Measurements from ENCODE around the gene ZSCAN31.
"Not testable (repeated sequence)": the region's sequence is repeated elsewhere in the genome, so short reads cannot be mapped to it uniquely, and the experiment has no call there.

ZSCAN31 gene

DNA sequence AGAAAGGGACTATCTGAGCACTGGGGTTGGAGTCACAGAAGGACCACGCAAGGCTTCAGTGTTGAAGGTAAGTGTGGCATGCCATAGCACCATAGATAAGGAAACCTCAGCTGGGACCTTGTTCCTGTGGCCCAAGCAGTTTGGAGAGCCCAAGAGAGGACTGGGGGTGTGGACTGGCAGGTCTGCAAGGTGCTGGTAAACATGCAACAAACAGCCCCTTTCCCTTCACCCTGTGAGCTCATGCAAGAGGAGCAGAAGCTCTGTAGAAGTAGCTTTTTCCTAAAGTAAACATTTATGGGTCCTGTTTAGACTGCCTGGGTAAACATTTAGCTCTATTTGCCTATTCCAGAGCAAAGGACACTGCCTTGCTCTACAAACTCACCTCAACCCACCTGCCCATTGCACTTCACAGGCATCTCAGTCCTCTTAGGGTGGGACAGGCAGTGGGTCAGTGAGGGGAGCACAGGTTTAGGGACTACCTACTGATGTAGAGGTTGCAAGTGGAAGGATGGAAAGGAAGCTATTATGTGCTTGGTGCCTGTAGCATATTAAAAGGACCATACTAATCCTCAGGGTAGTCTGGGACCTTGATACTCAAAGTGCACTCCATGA, 12.0 kb downstream of the ZSCAN31 start:
- DNase-seq (ENCODE audit: low read depth in 2 of 2, low spot score in 1 of 2) = no peak

GRCh38 chr6:28322661-28323060, 13.3 kb downstream of the ZSCAN31 start:
- DNase-seq (ENCODE audit: low read depth in 2 of 2, low spot score in 1 of 2) = no peak

DNA sequence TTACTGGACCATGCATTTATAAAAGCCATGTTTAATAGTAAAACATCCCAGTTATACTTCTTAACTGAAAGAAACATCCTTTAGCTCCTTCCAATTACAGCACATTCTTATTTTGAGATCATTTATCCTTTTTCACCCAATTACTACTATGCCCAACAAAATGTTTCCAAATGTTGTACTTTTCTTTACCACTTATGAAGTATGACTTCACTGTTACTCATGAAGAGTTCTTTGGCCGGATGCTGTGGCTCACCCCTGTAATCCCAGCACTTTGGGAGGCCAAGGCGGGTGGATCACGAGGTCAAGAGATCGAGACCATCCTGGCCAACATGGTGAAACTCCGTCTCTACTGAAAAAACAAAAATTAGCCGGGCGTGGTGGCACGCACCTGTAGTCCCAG, 18.1 kb downstream of the ZSCAN31 start:
- not testable (repeated sequence) for DNase-seq (ENCODE audit: low read depth in 2 of 2, low spot score in 1 of 2)

GRCh38 chr6:28315628-28316027, 20.3 kb downstream of the ZSCAN31 start:
- no peak for DNase-seq (ENCODE audit: low read depth in 2 of 2, low spot score in 1 of 2)

DNA sequence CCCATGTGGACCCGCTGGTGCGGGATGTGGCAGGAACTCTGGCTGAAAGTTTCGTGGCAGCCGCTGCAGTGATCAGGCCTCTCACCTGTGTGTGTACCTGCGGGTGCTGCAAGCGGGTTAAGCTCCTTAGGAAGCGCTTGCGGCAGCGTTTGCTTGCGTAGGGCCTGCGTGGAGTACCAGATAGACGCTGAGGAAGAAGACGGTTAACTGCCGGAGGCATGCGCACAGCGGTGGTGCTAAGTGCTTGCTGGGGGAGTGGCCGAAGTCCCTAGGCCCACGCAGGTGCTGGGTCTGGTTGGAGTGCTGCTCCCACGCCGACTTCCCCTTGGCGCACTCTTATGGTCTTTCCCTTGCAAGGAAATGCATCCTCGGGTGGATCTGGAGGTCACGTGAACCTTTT, 23.0 kb downstream of the ZSCAN31 start:
- DNase-seq (ENCODE audit: low read depth in 2 of 2, low spot score in 1 of 2) = no peak

- no peak for DNase-seq (ENCODE audit: low read depth in 2 of 2, low spot score in 1 of 2)
Measured at GRCh38 chr6:28311139-28311823, 24.7 kb downstream of the ZSCAN31 start.

DNA sequence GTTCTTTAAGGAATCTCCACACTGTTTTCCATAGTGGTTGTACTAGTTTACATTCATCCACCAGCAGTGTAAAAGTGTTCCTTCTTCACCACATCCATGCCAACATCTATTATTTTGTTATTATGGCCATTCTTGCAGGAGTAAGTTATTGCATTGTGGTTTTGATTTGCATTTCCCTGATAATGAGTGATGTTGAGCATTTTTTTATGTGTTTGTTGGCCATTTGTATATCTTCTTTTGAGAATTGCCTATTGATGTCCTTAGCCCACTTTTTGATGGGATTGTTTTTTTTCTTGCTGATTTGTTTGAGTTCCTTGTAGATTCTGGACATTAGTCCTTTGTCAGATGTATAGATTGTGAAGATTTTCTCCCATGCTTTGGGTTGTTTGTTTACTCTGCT, 29.6 kb downstream of the ZSCAN31 start:
- not testable (repeated sequence) for DNase-seq (ENCODE audit: low read depth in 2 of 2, low spot score in 1 of 2)

DNA sequence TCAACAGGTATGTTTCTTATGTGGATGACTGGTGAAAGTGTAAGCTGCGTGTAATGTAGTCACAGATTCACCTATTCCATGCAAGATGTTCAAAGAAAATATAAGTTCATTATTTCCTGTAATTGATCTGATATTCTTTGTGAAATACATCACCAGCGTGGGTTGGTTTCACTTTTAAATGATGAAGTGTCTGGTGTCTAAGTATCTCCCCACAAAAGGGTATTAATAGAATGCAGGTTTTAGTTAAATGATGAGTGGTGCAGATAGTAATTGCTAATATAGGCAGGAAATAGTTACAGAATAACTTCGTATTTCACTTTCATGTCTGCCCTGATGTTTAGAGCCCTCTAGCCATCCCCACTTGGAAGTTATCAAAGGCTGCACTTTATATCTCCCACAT, 32.4 kb downstream of the ZSCAN31 start:
- DNase-seq (ENCODE audit: low read depth in 2 of 2, low spot score in 1 of 2) = no peak

DNA sequence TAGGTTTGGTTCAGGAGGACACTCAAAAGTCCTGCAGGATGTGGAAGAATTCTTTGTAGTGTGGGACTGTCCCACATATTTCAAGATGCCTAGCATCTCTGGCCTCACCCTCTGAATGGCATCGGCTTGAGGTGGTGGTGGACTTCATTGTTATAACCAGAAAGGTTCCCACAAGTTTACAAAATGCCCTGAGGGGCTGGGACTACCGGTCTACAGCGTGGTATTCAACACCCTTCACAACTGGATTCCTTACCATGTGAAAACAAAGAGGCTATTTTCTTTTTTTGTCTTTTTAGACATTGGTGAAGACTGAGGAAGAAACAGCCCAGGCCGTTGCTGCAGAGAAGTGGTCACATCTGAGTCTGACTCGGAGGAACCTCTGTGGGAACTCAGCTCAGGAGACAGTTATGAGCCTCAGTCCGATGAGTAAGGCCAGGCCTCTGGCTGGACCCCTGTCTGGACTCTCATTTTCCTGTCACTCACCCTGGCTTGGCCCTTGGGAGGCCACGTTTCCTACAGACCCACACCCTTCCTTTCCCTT, 39.4 kb downstream of the ZSCAN31 start:
- DNase-seq (ENCODE audit: low read depth in 2 of 2, low spot score in 1 of 2) = no peak

GRCh38 chr6:28295326-28295725, 40.6 kb downstream of the ZSCAN31 start:
- DNase-seq (ENCODE audit: low read depth in 2 of 2, low spot score in 1 of 2) = no peak

DNA sequence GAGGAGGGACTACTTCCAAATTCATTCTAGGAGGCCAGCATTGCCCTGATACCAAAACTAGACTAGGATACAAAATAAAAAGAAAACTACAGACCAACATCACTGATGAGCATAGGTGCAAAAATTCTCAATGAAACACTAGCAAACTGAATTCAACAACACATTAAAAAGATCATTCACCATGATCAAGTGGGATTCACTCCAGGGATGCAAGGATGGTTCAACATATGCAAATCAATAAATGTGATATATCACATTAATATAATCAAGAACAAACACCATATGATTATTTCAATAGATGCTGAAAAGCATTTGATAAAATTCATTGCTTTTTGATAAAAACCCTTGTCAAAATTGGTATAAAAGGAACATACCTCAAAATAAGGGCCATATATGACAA, 44.4 kb downstream of the ZSCAN31 start:
- no peak for DNase-seq (ENCODE audit: low read depth in 2 of 2, low spot score in 1 of 2)

DNA sequence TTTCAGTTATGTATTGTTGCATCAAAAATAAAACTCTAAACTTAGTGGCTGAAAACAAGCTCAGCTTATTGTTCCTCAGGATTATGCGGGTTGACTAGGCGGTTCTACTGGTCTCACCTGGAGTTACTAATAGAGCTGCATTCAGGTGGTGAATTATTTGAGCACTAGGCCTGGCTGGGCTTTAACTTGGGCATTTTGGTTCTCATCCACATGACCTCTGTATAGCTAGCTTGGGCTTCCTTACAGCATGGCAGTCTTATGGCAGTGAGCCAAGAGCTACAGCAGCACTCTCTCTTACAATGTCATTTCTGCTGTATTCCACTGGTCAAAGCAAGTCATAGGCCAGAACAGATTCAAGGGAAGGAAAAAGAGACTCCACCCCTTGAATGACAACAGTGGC, 53.0 kb downstream of the ZSCAN31 start:
- DNase-seq (ENCODE audit: low read depth in 2 of 2, low spot score in 1 of 2) = no peak

DNA sequence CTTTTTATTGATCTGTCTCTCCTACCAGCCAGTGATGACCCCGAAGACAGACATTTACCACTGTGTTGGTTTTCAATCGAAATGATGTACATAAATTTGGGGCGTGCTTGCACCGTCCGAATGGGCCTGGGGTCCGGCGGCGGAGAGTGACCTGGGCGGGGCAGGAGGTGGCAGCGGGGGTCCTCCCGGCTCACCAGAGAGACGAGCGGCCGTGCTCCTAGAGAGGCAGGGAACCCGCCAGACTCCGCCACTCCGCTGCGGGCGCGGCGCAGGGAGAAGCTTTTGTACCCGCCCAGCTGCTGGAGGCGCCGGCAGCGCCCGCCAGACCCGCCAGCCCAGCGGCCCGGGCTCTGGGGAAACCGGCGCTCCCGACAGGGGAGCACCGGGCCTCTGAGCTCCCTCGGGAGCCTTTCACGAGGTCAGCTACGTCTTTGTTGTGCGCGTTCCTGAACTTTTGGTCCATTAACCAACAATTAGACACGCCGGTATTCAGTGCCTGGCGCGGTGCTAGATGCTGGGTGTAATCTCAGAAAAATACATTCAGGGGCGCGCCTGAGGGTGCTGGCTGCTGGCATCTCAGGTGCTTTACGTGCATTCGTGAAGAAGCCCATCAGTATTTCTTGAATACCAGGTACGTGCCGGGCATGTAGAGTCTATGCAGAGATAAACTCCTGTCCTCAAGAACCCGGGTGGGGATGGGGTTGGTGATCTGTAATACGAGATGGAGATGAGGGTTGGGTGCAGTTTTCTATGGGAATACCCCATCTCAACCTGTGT, 54.5 kb downstream of the ZSCAN31 start, which contains the start of gene PGBD1:
Gene PGBD1 (plus strand): TSS at position 285 of the 777 bp plus-strand sequence. CDS start 2,242 bp downstream, outside the sequence.
- peak in 1 of 2 donors; percentile 7 for DNase-seq (ENCODE audit: low read depth in 2 of 2, low spot score in 1 of 2)

DNA sequence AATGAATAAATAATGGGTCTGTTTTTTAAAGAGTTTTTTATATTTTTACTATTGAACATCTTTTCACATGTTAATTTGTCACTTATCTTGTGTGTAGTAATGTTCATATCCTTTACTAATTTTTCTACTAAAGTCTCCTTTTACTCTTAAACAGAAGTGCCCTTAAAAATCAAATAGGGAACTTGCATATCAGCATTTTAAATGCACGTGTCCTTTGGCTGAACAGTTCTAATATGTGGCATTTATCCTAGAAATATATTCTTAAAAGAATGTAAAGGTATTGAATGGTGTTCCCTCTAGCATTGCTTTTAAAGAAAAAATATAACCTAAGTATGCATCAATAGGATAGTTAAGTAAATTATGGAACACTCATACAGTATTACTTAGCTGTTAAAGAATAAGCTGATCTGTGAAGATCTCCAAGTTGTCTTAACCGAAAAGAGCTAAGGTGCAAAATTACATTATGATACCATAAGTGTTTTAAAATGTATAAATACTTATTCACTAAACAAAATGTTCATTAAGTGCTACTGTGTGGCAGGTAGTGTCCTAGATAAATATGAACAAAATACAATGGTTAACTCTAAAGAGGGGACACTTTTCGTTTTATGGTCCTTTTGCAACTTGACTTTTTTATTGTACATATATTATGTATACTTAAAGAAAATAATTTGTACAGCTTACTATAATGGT, 55.2 kb downstream of the ZSCAN31 start:
- no peak for DNase-seq (ENCODE audit: low read depth in 2 of 2, low spot score in 1 of 2)

- no peak for DNase-seq (ENCODE audit: low read depth in 2 of 2, low spot score in 1 of 2)
Measured at GRCh38 chr6:28277746-28278145, 58.2 kb downstream of the ZSCAN31 start.

DNA sequence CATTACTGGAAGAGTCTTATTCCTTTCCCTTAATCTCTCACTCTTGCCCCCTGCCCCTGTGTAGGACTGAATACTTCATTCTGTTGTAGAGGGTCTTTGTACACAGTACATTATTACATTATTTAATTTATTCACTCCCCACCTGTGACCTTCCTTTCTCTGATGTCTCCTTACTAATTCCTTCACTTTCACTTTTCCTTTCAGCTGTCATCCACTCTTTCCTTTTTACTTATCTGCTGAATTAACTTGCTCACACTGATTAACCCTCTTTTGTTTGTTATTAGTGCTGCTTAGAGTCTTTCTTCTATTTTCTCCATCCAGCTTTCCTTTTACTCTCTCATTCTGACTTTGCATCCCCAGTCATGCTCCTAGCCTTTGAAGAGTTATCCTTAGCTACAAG, 61.1 kb downstream of the ZSCAN31 start:
- no peak for DNase-seq (ENCODE audit: low read depth in 2 of 2, low spot score in 1 of 2)
